ENCODE measurements around the gene EFCC1.
"Not testable (repeated sequence)": the region's sequence is repeated elsewhere in the genome, so short reads cannot be mapped to it uniquely, and the experiment has no call there.

Gene EFCC1

DNA sequence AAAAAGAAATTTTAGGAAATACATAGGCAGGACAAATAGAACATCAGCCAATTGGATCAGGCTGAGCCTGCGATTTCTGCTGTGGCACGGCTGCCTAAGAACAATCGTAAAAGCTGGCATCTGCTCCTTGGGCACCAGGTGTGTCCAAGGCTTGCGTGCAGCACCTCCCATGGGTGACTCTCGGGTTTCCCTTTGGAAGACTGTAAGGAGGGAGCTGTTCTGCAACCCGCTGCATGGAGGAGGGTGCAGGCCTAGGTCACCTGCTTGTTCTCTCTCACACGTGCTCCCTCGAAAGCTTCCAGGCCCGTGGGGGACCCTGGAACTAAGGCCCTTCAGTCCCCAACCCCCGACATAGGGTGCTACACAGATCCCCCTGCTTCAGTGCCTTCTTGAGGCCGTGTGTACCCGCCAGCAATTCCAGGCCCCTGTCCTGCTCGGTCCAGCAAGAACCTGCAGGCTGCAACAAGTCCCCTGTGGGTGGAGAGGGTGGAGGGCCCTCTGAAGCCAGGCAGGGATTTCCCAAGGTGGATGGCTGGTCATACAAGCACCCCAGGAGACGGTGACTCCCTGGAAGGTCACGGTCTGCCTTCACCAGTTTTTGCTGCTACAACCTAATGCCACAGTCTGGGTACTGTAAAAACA, 62.9 kb downstream of the EFCC1 start:
- peaks cover 0 to 23% (median 10%) of the 10 kb centered on the region in 4 donors for H3K4me1 ChIP-seq
- no peak overlapping the region for H3K4me3 ChIP-seq
- H3K27ac ChIP-seq: no peak overlapping the region
- no peak for DNase-seq
- H3K9me3 ChIP-seq: no peaks in the 10 kb centered on the region
- intact Hi-C loops (cut with DNase I; ENCODE audit: low total_unique reads): no loop called here
- no peaks in the 10 kb centered on the region for H3K36me3 ChIP-seq
- H3K27me3 ChIP-seq: no peaks in the 10 kb centered on the region
- TF ChIP-seq, protein P1, sequence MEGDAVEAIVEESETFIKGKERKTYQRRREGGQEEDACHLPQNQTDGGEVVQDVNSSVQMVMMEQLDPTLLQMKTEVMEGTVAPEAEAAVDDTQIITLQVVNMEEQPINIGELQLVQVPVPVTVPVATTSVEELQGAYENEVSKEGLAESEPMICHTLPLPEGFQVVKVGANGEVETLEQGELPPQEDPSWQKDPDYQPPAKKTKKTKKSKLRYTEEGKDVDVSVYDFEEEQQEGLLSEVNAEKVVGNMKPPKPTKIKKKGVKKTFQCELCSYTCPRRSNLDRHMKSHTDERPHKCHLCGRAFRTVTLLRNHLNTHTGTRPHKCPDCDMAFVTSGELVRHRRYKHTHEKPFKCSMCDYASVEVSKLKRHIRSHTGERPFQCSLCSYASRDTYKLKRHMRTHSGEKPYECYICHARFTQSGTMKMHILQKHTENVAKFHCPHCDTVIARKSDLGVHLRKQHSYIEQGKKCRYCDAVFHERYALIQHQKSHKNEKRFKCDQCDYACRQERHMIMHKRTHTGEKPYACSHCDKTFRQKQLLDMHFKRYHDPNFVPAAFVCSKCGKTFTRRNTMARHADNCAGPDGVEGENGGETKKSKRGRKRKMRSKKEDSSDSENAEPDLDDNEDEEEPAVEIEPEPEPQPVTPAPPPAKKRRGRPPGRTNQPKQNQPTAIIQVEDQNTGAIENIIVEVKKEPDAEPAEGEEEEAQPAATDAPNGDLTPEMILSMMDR (IDR thresholded peaks at IDR 0.05): no peak

DNA sequence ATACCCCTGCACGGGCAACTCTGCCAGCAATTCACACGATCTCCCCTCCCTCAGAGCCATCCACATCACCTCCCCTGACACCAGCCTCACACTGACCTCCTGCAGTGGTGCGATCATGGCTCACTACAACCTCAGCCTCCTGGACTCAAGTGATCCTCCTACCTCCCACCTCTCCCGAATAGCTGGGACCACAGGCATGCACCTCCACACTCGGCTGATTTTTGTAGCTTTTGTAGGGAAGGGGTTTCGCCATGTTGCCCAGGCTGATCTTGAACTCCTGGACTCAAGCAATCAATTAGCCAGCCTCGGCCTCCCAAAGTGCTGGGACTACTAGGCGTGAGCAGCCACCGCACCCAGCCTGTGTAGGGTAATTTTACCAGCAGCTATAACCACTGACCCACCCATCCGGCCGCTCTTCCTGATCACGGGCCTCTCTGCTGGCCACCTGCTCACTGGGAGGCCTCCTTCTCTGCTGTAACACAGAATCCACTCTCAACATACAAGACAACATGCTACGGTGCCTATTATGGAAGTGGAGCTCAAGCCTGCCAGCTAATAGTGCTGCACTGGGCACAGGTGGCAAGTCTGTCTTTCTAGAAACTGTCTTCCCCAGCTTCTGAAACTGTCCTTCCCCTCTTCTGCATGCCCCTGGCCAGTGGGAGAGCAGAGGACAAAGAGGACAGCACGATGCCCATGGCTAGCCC, 64.1 kb downstream of the EFCC1 start:
- TF ChIP-seq, protein P1 (IDR thresholded peaks at IDR 0.05): no peak
- intact Hi-C loops (cut with DNase I; ENCODE audit: low total_unique reads): no loop called here
- no peak for DNase-seq
- no peaks in the 10 kb centered on the region for H3K27me3 ChIP-seq
- H3K27ac ChIP-seq: no peak overlapping the region
- H3K4me3 ChIP-seq: no peak overlapping the region
- H3K9me3 ChIP-seq: no peaks in the 10 kb centered on the region
- H3K4me1 ChIP-seq: peaks cover 0 to 14% (median 6%) of the 10 kb centered on the region in 4 donors
- H3K36me3 ChIP-seq: no peaks in the 10 kb centered on the region

DNA sequence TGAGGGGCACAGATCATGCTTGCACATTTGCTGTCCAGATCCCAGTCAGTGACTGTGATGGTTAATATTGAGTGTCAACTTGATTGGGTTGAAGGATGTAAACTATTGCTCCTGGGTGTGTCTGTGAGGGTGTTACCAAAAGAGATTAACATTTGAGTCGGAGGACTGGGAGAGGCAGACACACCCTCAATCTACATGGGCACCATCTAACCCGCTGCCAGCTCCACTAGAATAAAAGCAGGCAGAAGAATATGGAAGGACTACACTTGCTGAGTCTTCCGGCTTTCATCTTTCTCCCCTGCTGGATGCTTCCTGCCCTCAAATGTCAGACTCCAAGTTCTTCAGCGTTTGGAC, 64.6 kb downstream of the EFCC1 start:
- H3K36me3 ChIP-seq: no peaks in the 10 kb centered on the region
- intact Hi-C loops (cut with DNase I; ENCODE audit: low total_unique reads): no loop called here
- no peaks in the 10 kb centered on the region for H3K27me3 ChIP-seq
- H3K4me3 ChIP-seq: no peak overlapping the region
- no peak for DNase-seq
- no peaks in the 10 kb centered on the region for H3K9me3 ChIP-seq
- TF ChIP-seq, protein P1 (IDR thresholded peaks at IDR 0.05): no peak
- no peak overlapping the region for H3K27ac ChIP-seq
- H3K4me1 ChIP-seq: peaks cover 0 to 14% (median 6%) of the 10 kb centered on the region in 4 donors

DNA sequence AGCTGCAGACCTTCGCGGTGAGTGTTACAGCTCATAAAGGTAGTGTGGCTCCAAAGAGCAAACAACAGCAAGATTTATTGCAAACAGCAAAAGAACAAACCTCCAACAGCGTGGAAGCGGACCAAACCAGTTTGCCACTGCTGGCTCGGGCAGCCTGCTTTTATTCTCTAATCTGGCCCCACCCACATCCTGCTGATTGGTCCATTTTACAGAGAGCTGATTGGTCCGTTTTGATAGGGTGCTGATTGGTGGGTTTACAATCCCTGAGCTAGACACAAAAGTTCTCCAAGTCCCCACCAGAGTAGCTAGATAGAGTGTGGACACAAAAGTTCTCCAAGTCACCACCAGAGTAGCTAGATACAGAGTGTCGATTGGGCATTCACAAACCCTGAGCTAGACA, 66.6 kb downstream of the EFCC1 start:
- DNase-seq; H3K36me3 ChIP-seq; H3K4me3 ChIP-seq; intact Hi-C loops (cut with DNase I; ENCODE audit: low total_unique reads); H3K27ac ChIP-seq; H3K9me3 ChIP-seq; H3K27me3 ChIP-seq: not testable (repeated sequence)
- H3K4me1 ChIP-seq: peaks cover 0 to 14% (median 6%) of the 10 kb centered on the region in 4 donors

DNA sequence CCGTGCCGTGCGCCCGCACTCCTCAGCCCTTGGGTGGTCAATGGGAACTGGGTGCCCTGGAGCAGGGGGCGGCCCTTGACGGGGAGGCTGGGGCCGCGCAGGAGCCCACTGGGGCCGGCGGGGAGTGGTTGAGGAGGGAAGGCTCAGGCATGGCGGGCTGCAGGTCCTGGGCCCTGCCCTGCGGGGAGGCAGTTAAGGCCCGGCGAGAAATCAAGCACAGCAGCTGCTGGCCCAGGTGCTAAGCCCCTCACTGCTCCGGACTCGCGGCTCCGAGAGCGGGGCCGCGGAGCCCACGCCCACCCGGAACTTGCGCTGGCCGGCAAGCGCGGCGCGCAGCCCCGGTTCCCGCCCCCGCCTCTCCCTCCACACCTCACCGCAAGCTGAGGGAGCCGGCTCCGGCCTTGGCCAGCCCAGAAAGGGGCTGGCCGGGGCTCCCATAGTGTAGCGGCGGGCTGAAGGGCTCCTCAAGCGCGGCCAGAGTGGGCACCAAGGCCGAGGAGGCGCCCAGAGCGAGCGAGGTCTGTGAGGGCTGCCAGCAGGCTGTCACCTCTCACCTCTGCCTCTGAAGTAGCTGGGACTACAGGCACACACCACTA, 67.3 kb downstream of the EFCC1 start:
- DNase-seq: no peak
- Histone ChIP-seq H3K4me3 (peak overlapping the region; percentile 37 to 46), H3K27ac (peak overlapping the region; percentile 41 to 48), H3K9me3 (no peaks in the 10 kb centered on the region), H3K4me1 (peaks cover 0 to 14% (median 6%) of the 10 kb centered on the region in 4 donors), H3K36me3 (no peaks in the 10 kb centered on the region), H3K27me3 (no peaks in the 10 kb centered on the region)
- TF ChIP-seq, protein P1 (IDR thresholded peaks at IDR 0.05): no peak
- intact Hi-C loops (cut with DNase I; ENCODE audit: low total_unique reads): no loop called here

DNA sequence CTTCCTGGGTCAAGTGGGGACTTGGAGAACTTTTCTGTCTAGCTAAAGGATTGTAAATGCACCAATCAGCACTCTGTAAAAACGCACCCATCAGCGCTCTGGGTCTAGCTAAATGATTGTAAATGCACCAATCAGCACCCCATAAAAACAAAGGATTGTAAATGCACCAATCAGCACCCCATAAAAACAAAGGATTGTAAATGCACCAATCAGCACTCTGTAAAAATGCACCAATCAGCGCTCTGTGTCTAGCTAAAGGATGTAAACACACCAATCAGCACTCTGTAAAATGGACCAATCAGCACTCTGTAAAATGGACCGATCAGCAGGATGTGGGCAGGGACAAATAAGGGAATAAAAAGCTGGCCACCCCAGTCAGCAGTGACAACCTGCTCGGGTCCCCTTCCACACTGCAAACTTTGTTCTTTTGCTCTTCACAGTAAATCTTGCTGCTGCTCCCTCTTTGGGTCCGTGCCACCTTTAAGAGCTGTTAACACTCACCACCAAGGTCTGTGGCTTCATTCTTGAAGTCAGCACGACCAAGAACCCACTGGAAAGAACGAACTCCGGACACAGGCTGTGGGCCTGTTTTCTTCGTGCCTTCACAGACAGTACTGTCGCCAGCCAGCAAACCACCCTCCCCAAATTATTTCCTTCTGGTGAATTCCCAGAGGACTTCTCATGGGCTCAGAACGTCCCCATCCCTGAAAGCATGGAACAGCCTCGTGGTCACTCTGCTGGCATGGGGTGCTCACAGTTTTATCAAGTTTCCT, 68.4 kb downstream of the EFCC1 start:
- H3K9me3 ChIP-seq; intact Hi-C loops (cut with DNase I; ENCODE audit: low total_unique reads); H3K4me3 ChIP-seq; DNase-seq; H3K27me3 ChIP-seq; H3K36me3 ChIP-seq: not testable (repeated sequence)
- H3K27ac ChIP-seq: peak overlapping the region in 1 of 2 donors; percentile 48
- peaks cover 0 to 14% (median 6%) of the 10 kb centered on the region in 4 donors for H3K4me1 ChIP-seq
